H9 (cell line): Measurements from ENCODE around the gene SGTA. TPM values are rescaled to one million over a fixed set of nuclear protein-coding genes. Genes with fewer than 3 reads are reported as not detected.

Experiments
- DNase-seq: peaks from one replicate; pipeline ENCODE4 v3.0.0-alpha.2; 2017
- H2AFZ ChIP-seq: one replicate; pipeline ENCODE4 v1.6.1; 2013; ENCODE audit warnings: mild to moderate bottlenecking, low read length, control low read depth, moderate library complexity
- H2AK5ac ChIP-seq: 2 replicates; pipeline ENCODE4 v1.6.1; 2013; ENCODE audit warnings: low read length, control low read depth, mixed read lengths; ENCODE audit not compliant: insufficient read length
- H2BK120ac ChIP-seq: one replicate; pipeline ENCODE4 v1.6.1; 2013; ENCODE audit warnings: low read depth, mild to moderate bottlenecking, low read length, control low read depth, inconsistent platforms; ENCODE audit not compliant: poor library complexity, severe bottlenecking
- H2BK12ac ChIP-seq: 2 replicates; pipeline ENCODE4 v1.6.1; 2013; ENCODE audit warnings: low read length, control low read depth, mixed read lengths, low read depth; ENCODE audit not compliant: insufficient read length
- H2BK15ac ChIP-seq: 2 replicates; pipeline ENCODE4 v1.6.1; 2013; ENCODE audit warnings: low read depth, low read length, control low read depth
- H2BK20ac ChIP-seq: one replicate; pipeline ENCODE4 v1.6.1; 2013; ENCODE audit warnings: low read depth, mild to moderate bottlenecking, low read length, control low read depth, inconsistent platforms; ENCODE audit not compliant: poor library complexity, severe bottlenecking
- H2BK5ac ChIP-seq: 2 replicates; pipeline ENCODE4 v1.6.1; 2013; ENCODE audit warnings: low read length, control low read depth, mixed read lengths; ENCODE audit not compliant: insufficient read length
- H3K14ac ChIP-seq: 2 replicates; pipeline ENCODE4 v1.6.1; 2013; ENCODE audit warnings: low read length, control low read depth; ENCODE audit not compliant: insufficient read depth
- H3K18ac ChIP-seq: 2 replicates; pipeline ENCODE4 v1.6.1; 2013; ENCODE audit warnings: low read depth, mild to moderate bottlenecking, mixed read lengths, low read length, control low read depth; ENCODE audit not compliant: insufficient read length
- H3K23ac ChIP-seq: 2 replicates; pipeline ENCODE4 v1.6.1; 2013; ENCODE audit warnings: low read length, control low read depth, mixed read lengths, low read depth; ENCODE audit not compliant: insufficient read length
- H3K23me2 ChIP-seq: 2 replicates; pipeline ENCODE4 v1.6.1; 2013; ENCODE audit warnings: low read depth, mild to moderate bottlenecking, mixed read lengths, low read length, control low read depth; ENCODE audit not compliant: insufficient read length, poor library complexity, severe bottlenecking
- H3K27ac ChIP-seq: 2 replicates; pipeline ENCODE4 v1.5.1; 2013; ENCODE audit warnings: low read length, control low read depth, mixed read lengths, low read depth; ENCODE audit not compliant: insufficient read length
- H3K27me3 ChIP-seq: 2 replicates; pipeline ENCODE4 v1.6.1; 2013; ENCODE audit warnings: low read length, control low read depth, inconsistent platforms; ENCODE audit not compliant: insufficient read depth
- H3K4ac ChIP-seq: 2 replicates; pipeline ENCODE4 v1.6.1; 2013; ENCODE audit warnings: low read depth, mild to moderate bottlenecking, control low read depth, inconsistent platforms, low read length, moderate library complexity
- H3K4me1 ChIP-seq: 2 replicates; pipeline ENCODE4 v1.6.1; 2013; ENCODE audit warnings: low read length, control low read depth, inconsistent platforms; ENCODE audit not compliant: insufficient read depth
- H3K4me2 ChIP-seq: 2 replicates; pipeline ENCODE4 v1.6.1; 2013; ENCODE audit warnings: low read length, control low read depth, mixed read lengths; ENCODE audit not compliant: insufficient read length, insufficient read depth
- H3K56ac ChIP-seq: 2 replicates; pipeline ENCODE4 v1.6.1; 2013; ENCODE audit warnings: low read depth, mild to moderate bottlenecking, mixed read lengths, low read length, control low read depth; ENCODE audit not compliant: insufficient read length
- H3K79me1 ChIP-seq: 2 replicates; pipeline ENCODE4 v1.6.1; 2013; ENCODE audit warnings: low read depth, mild to moderate bottlenecking, moderate library complexity, low read length, control low read depth, inconsistent platforms; ENCODE audit not compliant: insufficient read depth, poor library complexity, severe bottlenecking
- H3K79me2 ChIP-seq: 2 replicates; pipeline ENCODE4 v1.6.1; 2013; ENCODE audit warnings: low read length, control low read depth, inconsistent platforms; ENCODE audit not compliant: insufficient read depth
- H3K9ac ChIP-seq: 2 replicates; pipeline ENCODE4 v1.6.1; 2013; ENCODE audit warnings: low read length, control low read depth, mixed read lengths; ENCODE audit not compliant: insufficient read length; ENCODE audit errors: extremely low read depth
- H3K9me3 ChIP-seq: one replicate; pipeline ENCODE4 v1.6.1; 2013; ENCODE audit warnings: low read depth, low read length, inconsistent platforms; ENCODE audit not compliant: control insufficient read depth
- H3T11ph ChIP-seq: one replicate; pipeline ENCODE4 v1.6.1; 2013; ENCODE audit warnings: mild to moderate bottlenecking, low read length, control low read depth, inconsistent platforms
- H4K20me1 ChIP-seq: one replicate; pipeline ENCODE4 v1.6.1; 2013; ENCODE audit not compliant: control insufficient read depth, insufficient read length, insufficient read depth
- H4K5ac ChIP-seq: 2 replicates; pipeline ENCODE4 v1.6.1; 2013; ENCODE audit warnings: low read depth, mild to moderate bottlenecking, mixed read lengths, low read length, control low read depth; ENCODE audit not compliant: insufficient read length
- H4K8ac ChIP-seq: replicated peaks from 2 replicates; pipeline ENCODE4 v1.6.1; 2013; ENCODE audit warnings: low read length, control low read depth, mixed read lengths, low read depth; ENCODE audit not compliant: insufficient read length
- H4K91ac ChIP-seq: 2 replicates; pipeline ENCODE4 v1.6.1; 2013; ENCODE audit warnings: low read depth, mild to moderate bottlenecking, moderate library complexity, mixed read lengths, low read length, control low read depth; ENCODE audit not compliant: insufficient read length
- H3K27ac Mint-ChIP-seq, 3 experiments: 2 replicates in 2 of 3; 3 replicates in 1 of 3; pipeline ENCODE4 v1.8.0; 2020 to 2021; ENCODE audit warnings: mixed read lengths in 3 of 3, mild to moderate bottlenecking in 1 of 3, moderate library complexity in 1 of 3
- H3K27me3 Mint-ChIP-seq: 2 replicates; pipeline ENCODE4 v1.8.0; 2021; ENCODE audit warnings: low read depth, mild to moderate bottlenecking, moderate library complexity, mixed read lengths
- H3K36me3 Mint-ChIP-seq, 3 experiments: 2 replicates in 2 of 3; 3 replicates in 1 of 3; pipeline ENCODE4 v1.8.0; 2020 to 2021; ENCODE audit warnings: low read depth in 3 of 3, mixed read lengths in 3 of 3; ENCODE audit not compliant: insufficient read depth in 1 of 3
- H3K4me1 Mint-ChIP-seq, 2 experiments: 2 replicates each; pipeline ENCODE4 v1.8.0; 2020; ENCODE audit warnings: mixed read lengths in 2 of 2
- H3K4me3 Mint-ChIP-seq, 2 experiments: 2 replicates in 1 of 2; 3 replicates in 1 of 2; pipeline ENCODE4 v1.8.0; 2020 to 2021; ENCODE audit warnings: mild to moderate bottlenecking in 2 of 2, mixed read lengths in 2 of 2, moderate library complexity in 1 of 2
- H3K9me3 Mint-ChIP-seq, 2 experiments: 2 replicates in 1 of 2; 3 replicates in 1 of 2; pipeline ENCODE4 v1.8.0; 2020; ENCODE audit warnings: mild to moderate bottlenecking in 2 of 2, mixed read lengths in 2 of 2, moderate library complexity in 1 of 2
- CTCF ChIP-seq: fragments of 200-600 bp; sonication (generic); conservative IDR thresholded peaks from 3 replicates; pipeline ENCODE4 v1.8.0; 2021; ENCODE audit warnings: antibody characterized with exemption, mild to moderate bottlenecking
- WGBS: extraction: QIAGEN DNeasy Blood & Tissue Kit; methylation state at CpG from one replicate; pipeline ENCODE4 v1.1.7; 2013; ENCODE audit warnings: missing lambda C conversion rate, low lambda C conversion rate, mixed read lengths; ENCODE audit not compliant: insufficient read length; ENCODE audit errors: extremely low coverage; 5-methylcytosine and 5-hydroxymethylcytosine counted together
- total RNA-seq: library from RNA; stranded (reverse); gene quantifications from 2 replicates; pipeline ENCODE4 v1.2.1, GENCODE V29; 2021

The SGTA gene
- total RNA-seq, 1 experiment from 2014 or later, result 102 TPM

GRCh38 chr19:2759362-2759761 lies 23.7 kb downstream of the SGTA start:
- Histone ChIP-seq H3K4me1 (no peaks in the 10 kb centered on the region), H3K9ac (no peak overlapping the region), H2BK15ac (no peak overlapping the region), H3K18ac (no peak overlapping the region), H4K8ac (no peak overlapping the region), H3K79me2 (no peaks in the 10 kb centered on the region), H4K91ac (no peak overlapping the region), H3K23me2 (no peaks in the 10 kb centered on the region), H2AK5ac (no peak overlapping the region), H2BK12ac (no peak overlapping the region), H2BK20ac (no peak overlapping the region), H3K4ac (no peak overlapping the region), H3K27me3 (no peaks in the 10 kb centered on the region), H3K14ac (no peak overlapping the region), H3K23ac (no peak overlapping the region), H3K79me1 (no peaks in the 10 kb centered on the region), H2BK5ac (no peak overlapping the region), H4K20me1 (no peaks in the 10 kb centered on the region), H4K5ac (no peak overlapping the region), H3K9me3 (no peaks in the 10 kb centered on the region), H3K4me2 (no peak overlapping the region), H3T11ph (no peak overlapping the region), H3K56ac (no peak overlapping the region), H2AFZ (no peak overlapping the region), H3K27ac (no peak overlapping the region), H2BK120ac (no peak overlapping the region)
- WGBS, result no CpG with 5 or more reads among the region's 17 CpGs
- Mint-ChIP-seq H3K36me3 (peaks cover 19 to 75% (median 71%) of the 10 kb centered on the region in 3 experiments; a peak in 6 of 7 replicates), H3K9me3 (no peaks in the 10 kb centered on the region), H3K27me3 (no peaks in the 10 kb centered on the region), H3K4me1 (no peaks in the 10 kb centered on the region), H3K4me3 (no peak overlapping the region), H3K27ac (no peak overlapping the region)
- TF ChIP-seq CTCF, result no peak
- no peak for DNase-seq
